Stimulated activated CD4-positive, alpha-beta T cell treated with anti-CD3 and anti-CD28 coated beads, TNF-alpha, amount 100 ng/mL, for 4 hours (primary cell): ENCODE data around the gene PSMC4.

Experiments
- DNase-seq, 3 experiments: peaks; one replicate each; pipeline ENCODE4 v3.0.0-alpha.2; 2020; ENCODE audit warnings: low read depth in 3 of 3

The PSMC4 gene

DNA sequence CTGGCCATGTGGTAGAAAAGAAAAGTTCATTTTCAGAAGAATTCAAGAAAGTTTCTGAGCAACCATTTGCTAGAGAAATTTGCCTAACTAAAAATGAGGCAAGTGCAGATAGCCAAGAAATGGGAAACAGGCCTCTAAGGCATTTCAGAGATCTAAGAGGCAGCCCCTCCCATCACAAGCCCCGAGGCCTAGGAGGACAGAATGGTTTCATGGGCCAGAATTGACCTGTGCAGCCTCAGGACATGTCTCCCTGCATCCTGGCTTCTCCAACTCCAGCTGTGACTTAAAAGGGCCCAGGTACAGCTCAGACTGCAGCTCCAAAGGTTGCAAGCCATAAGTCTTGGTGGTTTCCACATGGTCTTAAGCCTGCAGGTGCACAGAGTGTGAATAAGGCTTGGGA, 22.6 kb downstream of the PSMC4 start:
- no peak for DNase-seq

- DNase-seq, result no peak
Observed at GRCh38 chr19:39994361-39994760, 23.4 kb downstream of the PSMC4 start.

- no peak for DNase-seq
Observed at GRCh38 chr19:39995794-39996193, 24.8 kb downstream of the PSMC4 start.

DNA sequence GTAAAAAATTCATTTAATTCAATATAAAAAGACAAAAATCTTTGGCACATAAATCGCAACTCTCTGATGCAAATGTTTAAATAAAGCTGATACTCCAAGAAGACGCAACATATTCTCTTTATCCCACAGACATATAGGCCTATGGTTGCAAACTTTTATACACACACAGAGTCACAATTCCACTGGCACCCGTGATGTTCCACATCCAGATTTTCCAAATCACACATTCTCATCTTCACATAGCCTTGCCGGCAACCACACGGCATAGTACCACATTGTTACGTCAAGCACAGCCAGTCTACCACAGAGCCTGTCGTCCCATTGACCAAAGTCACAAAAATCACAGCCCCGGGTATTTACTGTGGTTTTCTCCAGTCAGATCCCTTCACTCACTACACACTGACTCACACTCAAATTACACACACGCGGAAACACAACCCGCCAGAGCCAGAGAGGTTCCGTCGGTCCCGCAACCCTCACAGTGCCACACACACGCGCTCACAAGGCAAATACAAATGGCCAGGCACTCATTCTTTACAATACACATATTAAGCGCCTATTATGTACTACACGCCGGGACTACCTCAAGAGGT, 25.3 kb downstream of the PSMC4 start:
- DNase-seq, result no peak

GRCh38 chr19:39996811-39997637, 26.1 kb downstream of the PSMC4 start, which contains the start of gene ZNF546:
Gene ZNF546, plus strand, starts transcription at chr19:39997060. Its CDS starts 1,267 bp downstream, at chr19:39998327.
- peak; percentile 79 to 89 (median 84) for DNase-seq

- DNase-seq, result no peak
Observed at GRCh38 chr19:39997638-39998216, 26.8 kb downstream of the PSMC4 start.

DNA sequence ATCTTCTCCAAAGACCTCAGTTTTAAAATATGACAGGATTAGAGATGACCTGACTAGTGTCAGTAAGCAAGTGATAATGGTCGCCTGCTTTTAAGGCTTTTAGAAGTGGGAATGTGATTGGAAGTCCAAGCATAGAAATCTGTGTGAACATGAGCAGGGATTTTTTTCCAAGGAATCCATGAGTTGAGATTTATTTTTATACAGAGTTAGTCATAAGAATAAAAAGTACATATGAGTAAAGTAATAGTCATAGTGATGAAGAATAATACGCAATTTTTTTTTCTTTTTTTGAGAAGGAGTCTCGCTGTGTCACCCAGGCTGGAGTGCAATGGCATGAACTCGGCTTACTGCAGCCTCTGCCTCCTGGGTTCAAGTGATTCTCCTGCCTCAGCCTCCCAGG, 27.5 kb downstream of the PSMC4 start:
- no peak for DNase-seq

- no peak for DNase-seq
Observed at GRCh38 chr19:40005691-40006272, 34.8 kb downstream of the PSMC4 start.

GRCh38 chr19:40006273-40006691, 35.3 kb downstream of the PSMC4 start:
- DNase-seq, result no peak

- no peak for DNase-seq
Observed at GRCh38 chr19:40009674-40010073, 38.7 kb downstream of the PSMC4 start.

GRCh38 chr19:40013991-40014390, 43.0 kb downstream of the PSMC4 start:
- no peak for DNase-seq

DNA sequence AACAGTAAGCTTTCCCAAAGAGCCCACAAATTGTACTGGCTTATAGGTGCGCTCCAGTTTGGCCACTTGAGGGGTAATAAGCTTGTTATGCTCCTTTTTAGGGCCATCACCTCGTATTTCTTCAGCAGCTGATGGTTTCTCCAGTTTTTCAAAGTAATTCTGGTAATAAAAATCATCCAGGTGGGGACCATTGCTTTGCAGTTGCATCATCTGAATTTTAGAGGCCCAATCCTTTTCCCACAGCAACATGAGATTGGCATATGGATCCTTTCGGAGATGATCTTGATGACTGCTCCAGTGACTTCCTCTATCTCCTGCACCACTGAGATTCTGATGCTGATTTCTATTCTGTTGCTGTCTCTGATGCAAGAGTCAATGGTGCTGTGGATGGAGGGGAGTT, 53.0 kb downstream of the PSMC4 start:
- no peak for DNase-seq

GRCh38 chr19:40025938-40026596, 55.1 kb downstream of the PSMC4 start:
- no peak for DNase-seq

GRCh38 chr19:40026597-40026970, 55.6 kb downstream of the PSMC4 start:
- DNase-seq, result no peak
